AML-193 (cell line): Measurements from ENCODE around the gene PYDC1.
"Not testable (repeated sequence)": the region's sequence is repeated elsewhere in the genome, so short reads cannot be mapped to it uniquely, and the experiment has no call there.

Source experiments
- DNase-seq, 2 experiments: peaks; one replicate each; lab custom pipeline; 2025; lab: John Stamatoyannopoulos, UW

PYDC1 gene

DNA sequence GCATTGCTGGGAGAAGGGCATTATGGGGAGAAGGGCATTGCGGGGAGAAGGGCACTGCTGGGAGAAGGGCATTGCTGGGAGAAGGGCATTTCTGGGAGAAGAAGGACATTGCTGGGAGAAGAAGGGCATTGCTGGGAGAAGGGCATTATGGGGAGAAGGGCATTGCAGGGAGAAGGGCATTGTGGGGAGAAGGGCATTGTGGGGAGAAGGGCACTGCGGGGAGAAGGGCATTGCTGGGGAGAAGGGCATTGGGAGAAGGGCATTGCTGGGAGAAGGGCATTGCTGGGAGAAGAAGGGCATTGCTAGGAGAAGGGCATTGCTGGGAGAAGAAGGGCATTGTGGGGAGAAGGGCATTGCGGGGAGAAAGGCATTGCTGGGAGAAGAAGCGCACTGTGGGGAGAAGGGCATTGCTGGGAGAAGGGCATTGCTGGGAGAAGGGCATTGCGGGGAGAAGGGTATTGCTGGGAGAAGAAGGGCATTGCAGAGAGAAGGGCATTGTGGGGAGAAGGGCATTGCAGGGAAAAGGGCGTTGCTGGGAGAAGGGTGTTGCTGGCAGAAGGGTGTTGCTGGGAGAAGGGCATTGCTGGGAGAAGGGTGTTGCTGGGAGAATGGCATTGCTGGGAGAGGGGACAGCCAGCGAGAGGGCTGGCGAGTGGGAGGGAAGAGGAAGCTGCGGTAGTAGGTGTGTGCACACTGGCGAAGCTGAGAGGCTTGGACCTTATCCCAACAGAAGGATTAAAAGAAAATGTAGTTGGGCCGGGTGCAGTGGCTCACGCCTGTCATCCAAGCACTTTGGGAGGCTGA lies 4.6 kb upstream of the PYDC1 start:
- DNase-seq = no peak

GRCh38 chr16:31219154-31219741 lies 2.3 kb upstream of the PYDC1 start:
- no peak for DNase-seq

GRCh38 chr16:31217136-31217530 lies 198 bp upstream of the PYDC1 start:
- DNase-seq = no peak

- no peak for DNase-seq
These were observed 1.4 kb downstream of the PYDC1 start for GRCh38 chr16:31215287-31216162.

- DNase-seq = no peak
These were observed 2.1 kb downstream of the PYDC1 start for GRCh38 chr16:31214708-31215286.

GRCh38 chr16:31213877-31214707 lies 2.8 kb downstream of the PYDC1 start, which contains the start of gene TRIM72:
TSS of gene TRIM72 (plus strand) at chr16:31214119. CDS start at chr16:31214739, 620 bp downstream.
- DNase-seq = no peak

DNA sequence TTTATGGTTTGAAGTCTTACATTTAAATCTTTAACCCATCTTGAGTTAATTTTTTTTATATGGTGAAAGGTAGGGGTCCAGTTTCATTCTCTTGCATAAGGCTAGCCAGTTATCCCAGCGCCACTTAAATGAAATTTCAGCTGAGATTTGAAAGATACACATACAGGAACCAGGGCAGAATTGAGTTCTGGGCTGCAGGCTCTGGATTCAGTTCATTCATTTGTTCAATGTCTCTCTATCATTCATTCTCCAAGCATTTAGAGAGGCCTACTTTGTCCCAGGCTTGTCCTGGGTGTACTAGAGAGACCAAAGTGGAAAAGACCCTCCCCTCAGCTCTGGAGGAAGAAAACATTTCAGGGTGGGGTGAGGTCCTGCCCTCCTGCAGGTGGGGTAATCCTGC lies 3.6 kb downstream of the PYDC1 start:
- DNase-seq = no peak

- no peak for DNase-seq
These were observed 10.2 kb downstream of the PYDC1 start for GRCh38 chr16:31206776-31207175.

DNA sequence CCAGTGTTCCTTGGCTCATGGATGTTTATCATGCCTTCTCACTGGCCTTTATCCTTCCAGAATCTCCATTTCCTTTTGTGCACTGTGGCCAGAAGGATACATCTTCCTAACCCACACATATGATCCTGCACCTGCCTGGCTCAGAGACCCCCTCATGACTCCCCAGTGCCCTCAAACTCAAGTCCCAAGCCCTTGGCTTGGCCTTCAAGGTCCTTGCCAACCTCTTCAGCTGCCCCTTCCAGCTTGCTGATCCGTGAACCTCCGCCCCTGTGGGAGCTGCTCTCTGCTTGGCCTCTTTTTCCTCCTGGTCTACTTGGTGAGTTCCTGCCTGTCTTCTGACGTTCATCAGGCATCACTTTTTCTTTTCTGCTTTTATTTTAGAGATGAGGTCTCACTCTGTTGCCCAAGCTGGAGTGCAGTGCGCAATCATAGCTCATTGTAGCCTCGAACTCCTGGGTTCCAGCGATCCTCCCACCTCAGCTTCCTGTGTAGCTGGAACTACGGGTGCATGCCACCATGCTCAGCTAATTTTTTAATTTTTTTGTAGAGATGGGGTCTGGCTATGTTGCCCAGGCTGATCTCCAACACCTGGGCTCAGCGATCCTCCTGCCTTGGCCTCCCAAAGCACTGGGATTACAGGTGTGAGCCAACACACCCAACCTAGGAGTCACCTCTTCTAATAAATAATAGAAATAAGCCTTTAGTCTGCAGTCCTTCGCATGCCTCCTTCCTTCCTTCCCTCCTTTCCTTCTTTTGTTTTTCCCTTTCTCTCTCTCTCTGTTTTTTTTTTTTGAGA lies 11.9 kb downstream of the PYDC1 start:
- DNase-seq = no peak

DNA sequence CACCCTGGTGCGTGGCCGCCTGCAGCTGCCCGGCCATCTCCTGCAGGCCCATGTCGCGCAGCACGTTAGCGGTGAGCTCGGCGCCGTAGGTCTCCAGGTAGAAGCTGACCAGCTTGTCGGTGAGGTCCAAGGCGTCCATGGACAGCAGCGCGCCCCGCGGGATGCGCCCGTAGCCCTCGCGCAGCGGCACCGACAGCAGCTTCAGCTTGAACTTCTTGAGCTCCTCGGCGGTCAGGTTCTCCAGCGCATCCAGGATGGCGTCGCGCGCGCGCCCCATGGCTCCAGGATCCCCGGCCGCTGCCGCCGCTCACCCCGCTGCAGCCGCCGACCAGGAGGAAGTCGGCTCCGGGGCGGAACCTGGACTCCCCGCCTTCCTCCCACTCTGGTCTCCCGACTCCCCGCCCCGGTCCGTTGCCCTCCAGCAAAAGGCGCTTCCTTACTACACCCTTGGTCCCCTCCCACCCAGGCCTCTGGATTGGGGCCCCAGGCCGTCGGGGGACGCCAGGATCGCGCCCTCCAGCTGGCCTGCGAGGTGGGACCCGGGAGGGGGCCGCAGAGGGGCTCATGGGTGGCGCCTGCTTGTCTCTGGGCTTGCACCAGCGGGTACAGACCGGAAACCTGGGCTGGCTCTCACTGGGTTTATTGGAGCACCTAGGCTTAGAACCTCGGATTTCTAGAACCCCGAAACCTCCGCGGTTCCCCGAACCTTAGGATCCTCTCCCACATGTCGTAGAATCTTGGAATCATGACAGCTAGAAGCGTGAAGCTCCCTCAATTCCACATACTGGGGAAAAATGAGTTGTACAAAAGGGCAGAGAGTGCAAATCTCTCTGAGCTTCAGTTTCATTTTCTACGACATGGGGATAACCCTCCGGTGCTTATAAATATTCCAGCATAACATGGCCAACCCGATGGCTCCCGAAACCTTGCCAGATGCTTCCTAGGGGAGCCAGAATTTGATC lies 14.2 kb downstream of the PYDC1 start, which contains the start of gene PYCARD:
TSS of gene PYCARD (minus strand) at position 347 of the 962 bp plus-strand sequence. CDS start at position 277, 70 bp downstream.
- peak; percentile 50 to 63 for DNase-seq

- peak; percentile 55 to 71 for DNase-seq
These were observed 15.1 kb downstream of the PYDC1 start for GRCh38 chr16:31201582-31202413.

DNA sequence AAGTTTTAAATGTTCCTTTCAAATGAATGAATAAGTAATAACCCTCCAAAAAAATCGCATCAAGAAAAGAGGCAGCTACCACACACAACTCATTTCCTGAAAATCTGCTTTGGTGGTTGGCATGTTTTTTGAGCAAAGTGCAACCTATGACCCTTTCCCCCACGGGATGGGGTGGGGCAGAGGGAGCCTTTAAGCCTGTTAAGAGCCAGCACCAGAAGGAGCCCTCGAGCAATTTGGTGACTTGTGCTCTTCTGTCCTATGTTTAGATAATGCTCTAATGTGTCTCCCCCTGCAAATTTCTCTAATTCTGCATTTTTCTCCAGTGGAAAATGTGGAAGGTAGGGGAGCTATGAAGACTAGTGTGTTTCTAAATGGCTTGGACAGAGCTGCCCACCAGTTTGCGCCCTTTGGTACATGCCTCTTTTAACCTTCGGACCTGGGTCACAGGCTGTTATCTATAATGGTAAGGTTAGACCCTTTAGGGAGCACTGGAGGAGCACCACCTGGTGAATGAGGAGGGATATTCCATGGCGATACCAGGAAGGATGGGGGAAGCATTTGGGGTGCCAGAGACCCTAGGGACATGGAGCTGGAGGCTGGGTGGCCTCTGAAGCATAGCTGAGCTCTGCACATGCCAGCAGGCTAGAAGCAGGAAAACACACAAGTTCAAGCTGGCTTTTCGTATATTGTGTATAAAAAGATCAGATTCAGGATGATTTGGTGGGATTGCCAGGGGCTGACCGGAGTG lies 15.9 kb downstream of the PYDC1 start:
- DNase-seq = peak; percentile 82 to 85

DNA sequence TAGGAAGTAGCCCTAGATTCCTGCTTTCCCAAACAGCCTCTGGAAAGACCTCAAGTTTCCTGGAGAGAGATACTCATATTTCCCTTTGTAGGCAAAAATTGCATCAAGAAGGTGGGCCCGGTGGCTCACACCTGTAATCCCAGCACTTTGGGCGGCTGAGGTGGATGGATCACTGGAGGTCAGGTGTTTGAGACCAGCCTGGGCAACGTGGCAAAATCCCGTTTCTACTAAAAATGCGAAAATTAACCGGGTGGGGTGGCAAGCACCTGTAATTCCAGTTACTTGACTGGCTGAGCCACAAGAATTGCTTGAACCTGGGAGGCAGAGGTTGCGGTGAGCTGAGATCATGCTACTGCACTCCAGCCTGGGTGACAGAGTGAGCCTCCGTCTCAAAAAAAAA lies 16.8 kb downstream of the PYDC1 start:
- not testable (repeated sequence) for DNase-seq

DNA sequence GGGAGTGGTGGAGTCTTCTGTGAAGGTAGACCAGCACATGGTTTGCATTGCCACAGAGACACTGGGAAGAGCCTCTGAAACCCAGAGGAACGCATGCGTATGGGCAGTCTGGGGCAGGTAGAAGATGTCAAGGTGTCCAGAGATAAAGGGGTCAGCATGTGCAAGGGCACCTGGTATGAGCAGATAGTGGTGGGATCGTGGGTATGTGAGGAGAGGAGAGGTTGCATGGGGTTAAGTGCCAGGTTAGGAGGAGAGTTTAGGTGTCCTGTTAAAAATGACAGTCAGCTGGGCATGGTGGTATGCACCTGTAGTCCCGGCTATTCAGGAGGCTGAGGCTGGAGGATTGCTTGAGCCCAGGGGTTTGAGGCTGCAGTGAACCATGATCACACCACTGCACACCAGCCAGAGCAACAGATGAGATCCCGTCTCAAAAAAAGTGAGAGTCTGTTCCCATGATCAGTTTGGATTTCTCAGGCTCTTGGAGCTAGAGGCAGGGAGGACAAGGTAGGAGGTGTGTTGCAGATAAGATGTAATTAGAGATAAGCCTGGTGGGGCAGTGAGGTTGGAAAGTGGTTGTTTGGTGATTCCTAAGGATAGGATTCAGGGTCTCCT lies 17.4 kb downstream of the PYDC1 start:
- DNase-seq = no peak

DNA sequence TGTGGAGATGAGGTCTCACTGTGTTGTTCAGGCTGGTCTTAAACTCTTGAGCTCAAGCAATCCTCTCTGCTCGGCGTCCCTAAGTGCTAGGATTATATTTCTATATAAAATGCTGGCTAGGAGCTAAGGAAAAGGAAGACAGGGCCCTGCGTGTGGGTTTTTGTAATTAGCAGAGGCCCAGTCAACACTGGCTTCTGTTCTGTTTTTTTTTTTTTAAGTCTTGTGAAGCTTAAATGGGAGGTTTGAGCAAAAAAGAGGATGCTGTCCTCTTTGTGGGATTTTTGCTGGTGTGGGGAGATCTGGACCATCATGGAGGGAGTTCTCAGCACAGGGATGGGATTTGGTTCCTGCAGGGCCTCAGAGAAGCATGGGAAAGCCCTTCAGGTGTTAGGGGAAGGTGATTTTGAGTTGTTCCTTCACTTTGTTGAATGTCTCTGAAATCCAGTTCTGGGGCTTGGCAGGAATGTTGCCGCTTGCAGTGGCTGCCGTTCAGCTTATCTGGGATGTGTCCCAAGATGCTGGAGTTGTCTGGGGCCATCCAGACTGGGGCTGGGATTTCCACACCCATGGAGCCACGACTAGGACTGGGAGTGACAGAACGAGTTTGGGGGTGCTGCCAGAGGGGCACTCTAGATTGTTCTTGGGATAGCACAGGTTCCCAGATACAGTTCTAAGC lies 18.6 kb downstream of the PYDC1 start:
- no peak for DNase-seq

GRCh38 chr16:31196324-31197088 lies 20.4 kb downstream of the PYDC1 start:
- DNase-seq = no peak
